ENCODE results near the gene CFDP1.

- TF ChIP-seq, protein P1, sequence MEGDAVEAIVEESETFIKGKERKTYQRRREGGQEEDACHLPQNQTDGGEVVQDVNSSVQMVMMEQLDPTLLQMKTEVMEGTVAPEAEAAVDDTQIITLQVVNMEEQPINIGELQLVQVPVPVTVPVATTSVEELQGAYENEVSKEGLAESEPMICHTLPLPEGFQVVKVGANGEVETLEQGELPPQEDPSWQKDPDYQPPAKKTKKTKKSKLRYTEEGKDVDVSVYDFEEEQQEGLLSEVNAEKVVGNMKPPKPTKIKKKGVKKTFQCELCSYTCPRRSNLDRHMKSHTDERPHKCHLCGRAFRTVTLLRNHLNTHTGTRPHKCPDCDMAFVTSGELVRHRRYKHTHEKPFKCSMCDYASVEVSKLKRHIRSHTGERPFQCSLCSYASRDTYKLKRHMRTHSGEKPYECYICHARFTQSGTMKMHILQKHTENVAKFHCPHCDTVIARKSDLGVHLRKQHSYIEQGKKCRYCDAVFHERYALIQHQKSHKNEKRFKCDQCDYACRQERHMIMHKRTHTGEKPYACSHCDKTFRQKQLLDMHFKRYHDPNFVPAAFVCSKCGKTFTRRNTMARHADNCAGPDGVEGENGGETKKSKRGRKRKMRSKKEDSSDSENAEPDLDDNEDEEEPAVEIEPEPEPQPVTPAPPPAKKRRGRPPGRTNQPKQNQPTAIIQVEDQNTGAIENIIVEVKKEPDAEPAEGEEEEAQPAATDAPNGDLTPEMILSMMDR (conservative IDR thresholded peaks at IDR 0.05 in 1 of 2, IDR thresholded peaks at IDR 0.05 in 1 of 2; ENCODE audit: low read depth in 1 of 2, low read length in 2 of 2) = no peak
- TF ChIP-seq EZH2 (IDR thresholded peaks at IDR 0.05; ENCODE audit: low read length, missing control alignments) = no peak
Measured at GRCh38 chr16:75307506-75307905, 125.8 kb downstream of the CFDP1 start.

Data from fibroblast of lung (primary cell).